GM12878 (cell line): ENCODE results near the gene OTOG. TPM values are rescaled to one million over a fixed set of nuclear protein-coding genes. Genes with fewer than 3 reads are reported as not detected.

ENCODE experiments used
- ATAC-seq: fragments of 200-7000 bp; cut with Tn5 transposase; 3 replicates; pipeline ENCODE4 v1.9.1; 2020; ENCODE audit warnings: mild to moderate bottlenecking, moderate library complexity
- BruUV-seq: library from RNA; stranded (reverse); fragments of 400-500 nt; replicated peaks from 2 replicates; lab custom pipeline; 2021; lab: Mats Ljungman, UMichigan
- CTCF ChIA-PET: fragments of 300-600 bp; sonication (Branson Sonifier 250); formaldehyde crosslinking; extraction: SDS; loops from one replicate; lab custom pipeline; 2021; ENCODE audit warnings: inconsistent platforms; lab: Yijun Ruan, JAX
- POLR2A ChIA-PET: fragments of 350-600 bp; formaldehyde crosslinking; extraction: SDS; loops from one replicate; lab custom pipeline; 2021; ENCODE audit warnings: inconsistent platforms; lab: Charles Lee
- RAD21 ChIA-PET: fragments of 300-600 bp; sonication (Branson Sonifier 250); formaldehyde crosslinking; loops from one replicate; lab custom pipeline; 2023; ENCODE audit warnings: antibody characterized with exemption; ENCODE audit not compliant: unreplicated experiment; lab: Charles Lee
- SMC1A ChIA-PET: fragments of 300-600 bp; sonication (Branson Sonifier 250); formaldehyde crosslinking; loops from one replicate; lab custom pipeline; 2023; ENCODE audit not compliant: unreplicated experiment, uncharacterized antibody; lab: Charles Lee
- DNase-seq: peaks from one replicate; pipeline ENCODE4 v3.0.0-alpha.2; 2011; ENCODE audit warnings: low read depth, low spot score
- FAIRE-seq: peaks from 3 replicates; lab custom pipeline; 2011; peaks lifted over from hg19 to GRCh38; lab: Jason Lieb, UNC
- H2AFZ ChIP-seq: 2 replicates; pipeline ENCODE4 v1.6.0; 2011; ENCODE audit warnings: low read depth, low read length, control low read depth; ENCODE audit not compliant: control insufficient read depth
- H3K27ac ChIP-seq: 2 replicates; pipeline ENCODE4 v1.5.1; 2011; ENCODE audit warnings: control low read depth; ENCODE audit not compliant: control insufficient read depth, insufficient read depth
- H3K27me3 ChIP-seq, 2 experiments: replicated peaks in 1 of 2; 2 replicates each; pipeline versions ENCODE4 v1.6.0 to v1.6.1; 2011; ENCODE audit warnings: low read length in 1 of 2; ENCODE audit not compliant: control insufficient read depth in 2 of 2, insufficient read depth in 2 of 2
- H3K36me3 ChIP-seq, 2 experiments: 2 replicates each; pipeline ENCODE4 v1.5.1; 2011; ENCODE audit warnings: low read length in 1 of 2; ENCODE audit not compliant: control insufficient read depth in 2 of 2, insufficient read depth in 2 of 2
- H3K4me1 ChIP-seq: 2 replicates; pipeline ENCODE4 v1.6.1; 2011; ENCODE audit warnings: mild to moderate bottlenecking, low read length, moderate library complexity, mixed read lengths; ENCODE audit not compliant: control insufficient read depth, insufficient read depth
- H3K4me2 ChIP-seq: 2 replicates; pipeline ENCODE4 v1.6.0; 2011; ENCODE audit warnings: control low read depth; ENCODE audit not compliant: control insufficient read depth, insufficient read depth
- H3K4me3 ChIP-seq: fragments of 200-600 bp; sonication (generic); 2 replicates; pipeline ENCODE4 v1.5.1; 2016
- H3K79me2 ChIP-seq: 2 replicates; pipeline ENCODE4 v1.6.0; 2011; ENCODE audit warnings: low read length; ENCODE audit not compliant: control insufficient read depth, insufficient read depth
- H3K9ac ChIP-seq: 2 replicates; pipeline ENCODE4 v1.8.0; 2011; ENCODE audit warnings: low read length, control low read depth, mixed read lengths; ENCODE audit not compliant: control insufficient read depth, insufficient read depth
- H3K9me3 ChIP-seq: replicated peaks from 3 replicates; pipeline ENCODE4 v1.5.1; 2011; ENCODE audit warnings: mild to moderate bottlenecking, low read length; ENCODE audit not compliant: control insufficient read depth, insufficient read depth
- H4K20me1 ChIP-seq: 2 replicates; pipeline ENCODE4 v1.6.0; 2011; ENCODE audit not compliant: control insufficient read depth, insufficient read depth
- CBFB ChIP-seq: IDR thresholded peaks from 2 replicates; pipeline ENCODE4 v1.6.1; 2016; ENCODE audit warnings: antibody characterized with exemption, low read depth
- DPF2 ChIP-seq: fragments of 450-650 bp; IDR thresholded peaks from 2 replicates; pipeline ENCODE4 v1.6.1; 2017; ENCODE audit warnings: mild to moderate bottlenecking
- EP300 ChIP-seq, 2 experiments: fragments of 150-350 bp in 1 of 2; IDR thresholded peaks; 2 replicates each; pipeline ENCODE4 v1.6.1; 2011 to 2012; ENCODE audit warnings: low read depth in 2 of 2, low read length in 2 of 2, borderline replicate concordance in 1 of 2, improper control_type of control experiment in 1 of 2, inconsistent platforms in 1 of 2; ENCODE audit not compliant: control insufficient read depth in 1 of 2
- IKZF2 ChIP-seq, 2 experiments: fragments of 450-650 bp; IDR thresholded peaks; 2 replicates each; pipeline ENCODE4 v1.6.1; 2017; ENCODE audit warnings: mild to moderate bottlenecking in 2 of 2, moderate library complexity in 2 of 2
- KAT2A ChIP-seq: conservative IDR thresholded peaks from 2 replicates; pipeline ENCODE4 v1.6.1; 2011; ENCODE audit warnings: low read depth, low read length; ENCODE audit not compliant: control insufficient read depth
- KLF5 ChIP-seq: fragments of 450-650 bp; IDR thresholded peaks from 2 replicates; pipeline ENCODE4 v1.6.1; 2014; ENCODE audit warnings: mild to moderate bottlenecking; ENCODE audit not compliant: partially characterized antibody
- NFYA ChIP-seq: IDR thresholded peaks from 2 replicates; pipeline ENCODE4 v1.6.1; 2011; ENCODE audit warnings: low read depth, mild to moderate bottlenecking, low read length, improper control_type of control experiment, borderline replicate concordance
- NR2F1 ChIP-seq: fragments of 450-650 bp; conservative IDR thresholded peaks from 2 replicates; pipeline ENCODE4 v1.6.1; 2017; ENCODE audit warnings: mild to moderate bottlenecking
- POLR2AphosphoS5 ChIP-seq: IDR thresholded peaks from 2 replicates; pipeline ENCODE4 v1.6.1; 2011; ENCODE audit warnings: mild to moderate bottlenecking, low read length, inconsistent platforms
- SMARCA5 ChIP-seq: fragments of 450-650 bp; IDR thresholded peaks from 2 replicates; pipeline ENCODE4 v1.6.1; 2017; ENCODE audit warnings: mild to moderate bottlenecking
- ZBED1 ChIP-seq: IDR thresholded peaks from 2 replicates; pipeline ENCODE4 v1.6.1; 2016; ENCODE audit warnings: borderline replicate concordance
- ZNF217 ChIP-seq: fragments of 450-650 bp; IDR thresholded peaks from 2 replicates; pipeline ENCODE4 v1.6.1; 2017; ENCODE audit warnings: antibody characterized with exemption, mild to moderate bottlenecking
- in situ Hi-C: fragments of 300-500 bp; cut with MboI; formaldehyde crosslinking; loops from 9 replicates; pipeline ENCODE4 v1.14.3; 2018; ENCODE audit warnings: mixed read lengths
- intact Hi-C: fragments of 100-400 bp; cut with micrococcal nuclease; formaldehyde crosslinking; loops from one replicate; pipeline ENCODE4 v1.14.2; 2022; ENCODE audit not compliant: unreplicated experiment
- polyA plus RNA-seq, 11 experiments: library from polyadenylated mRNA; depleted of rRNA in 4 of 11; unstranded in 6 of 11; stranded (reverse) in 5 of 11; fragments of >200 nt; fragmentation: Nextera tagmentation in 4 of 11; fragmentation: Illumina TruSeq in 1 of 11; extraction: Ambion mirVana in 4 of 11; extraction: Trizol in 1 of 11; gene quantifications; 1 replicate in 1 of 11; 2 replicates in 10 of 11; pipeline versions ENCODE4 v1.2.1 to v1.2.3, GENCODE V29; 2011 to 2016; ENCODE audit warnings: inconsistent platforms in 2 of 11, missing spikeins in 2 of 11, low read depth in 1 of 11
- total RNA-seq, 4 experiments: library from RNA; depleted of rRNA in 3 of 4; stranded (reverse); fragments of >200 nt in 3 of 4; fragmentation: Illumina TruSeq in 1 of 4; extraction: Trizol in 1 of 4; gene quantifications; 2 replicates each; pipeline versions ENCODE4 v1.2.1 to v1.2.3, GENCODE V29; 2013 to 2021
- TF ChIP-seq, protein P1 (sequence below): IDR thresholded peaks from 2 replicates; pipeline ENCODE4 v1.6.1; 2012; ENCODE audit warnings: low read depth, low read length, improper control_type of control experiment
- TF ChIP-seq, protein P2 (sequence below): IDR thresholded peaks from 2 replicates; pipeline ENCODE4 v1.6.1; 2012; ENCODE audit warnings: improper control_type of control experiment, low read depth, low read length; ENCODE audit not compliant: insufficient replicate concordance
- TF ChIP-seq, protein P3 (sequence below): fragments of 450-650 bp; IDR thresholded peaks from 2 replicates; pipeline ENCODE4 v1.6.1; 2017; ENCODE audit warnings: mild to moderate bottlenecking, moderate library complexity

Gene OTOG
- total and polyA plus RNA-seq, 10 of the 15 experiments (the other 5 are each of a cell fraction or from before 2014, with no cell fraction given): not detected

DNA sequence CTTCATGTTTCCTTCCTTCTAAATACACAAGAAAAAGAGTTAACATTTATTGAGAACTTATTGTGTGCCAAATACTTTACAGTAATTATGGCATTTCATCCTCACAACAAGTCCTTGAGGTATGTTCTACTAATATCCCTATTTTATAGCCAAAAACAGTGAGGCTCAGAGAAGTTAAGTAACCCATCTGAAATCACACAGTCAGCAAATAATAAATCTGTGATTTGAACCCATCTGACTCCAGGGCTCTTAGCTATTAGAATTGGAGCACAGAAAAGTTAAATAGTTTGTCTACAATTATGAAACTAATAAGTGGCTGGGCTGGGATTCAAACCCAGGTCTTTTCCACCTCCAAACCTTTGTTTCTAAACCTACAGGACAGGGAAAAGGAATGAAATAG lies 135.8 kb downstream of the OTOG start:
- ChIA-PET POLR2A (no interaction called here), RAD21 (no interaction called here), CTCF (no interaction called here), SMC1A (no interaction called here)
- DNase-seq (no peak), FAIRE-seq (no peak), ATAC-seq (no peak)
- Histone ChIP-seq H3K4me1 (no peaks in the 10 kb centered on the region), H3K4me3 (no peak overlapping the region), H2AFZ (no peak overlapping the region), H3K79me2 (no peaks in the 10 kb centered on the region), H3K4me2 (no peak overlapping the region), H3K27me3 (peaks cover 0 to 5% of the 10 kb centered on the region in 2 experiments), H4K20me1 (no peaks in the 10 kb centered on the region), H3K36me3 (no peaks in the 10 kb centered on the region), H3K27ac (no peak overlapping the region), H3K9me3 (no peaks in the 10 kb centered on the region), H3K9ac (no peak overlapping the region)
- BruUV-seq: no TSS peak
- in situ Hi-C loops: no loop called here
- intact Hi-C loops: no loop called here
- TF ChIP-seq ZNF217 (no peak), NFYA (no peak), SMARCA5 (no peak), NR2F1 (no peak), EP300 (IDR thresholded peaks at IDR 0.05; ENCODE audit: borderline replicate concordance in 1 of 2, control insufficient read depth in 1 of 2, low read depth in 2 of 2, low read length in 2 of 2) (no peak), CBFB (no peak), ZBED1 (no peak), KAT2A (no peak), DPF2 (no peak), KLF5 (no peak), IKZF2 (IDR thresholded peaks at IDR 0.05) (no peak), POLR2AphosphoS5 (no peak)
- TF ChIP-seq, protein P1, sequence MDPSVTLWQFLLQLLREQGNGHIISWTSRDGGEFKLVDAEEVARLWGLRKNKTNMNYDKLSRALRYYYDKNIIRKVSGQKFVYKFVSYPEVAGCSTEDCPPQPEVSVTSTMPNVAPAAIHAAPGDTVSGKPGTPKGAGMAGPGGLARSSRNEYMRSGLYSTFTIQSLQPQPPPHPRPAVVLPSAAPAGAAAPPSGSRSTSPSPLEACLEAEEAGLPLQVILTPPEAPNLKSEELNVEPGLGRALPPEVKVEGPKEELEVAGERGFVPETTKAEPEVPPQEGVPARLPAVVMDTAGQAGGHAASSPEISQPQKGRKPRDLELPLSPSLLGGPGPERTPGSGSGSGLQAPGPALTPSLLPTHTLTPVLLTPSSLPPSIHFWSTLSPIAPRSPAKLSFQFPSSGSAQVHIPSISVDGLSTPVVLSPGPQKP: no peak
- TF ChIP-seq, protein P2, sequence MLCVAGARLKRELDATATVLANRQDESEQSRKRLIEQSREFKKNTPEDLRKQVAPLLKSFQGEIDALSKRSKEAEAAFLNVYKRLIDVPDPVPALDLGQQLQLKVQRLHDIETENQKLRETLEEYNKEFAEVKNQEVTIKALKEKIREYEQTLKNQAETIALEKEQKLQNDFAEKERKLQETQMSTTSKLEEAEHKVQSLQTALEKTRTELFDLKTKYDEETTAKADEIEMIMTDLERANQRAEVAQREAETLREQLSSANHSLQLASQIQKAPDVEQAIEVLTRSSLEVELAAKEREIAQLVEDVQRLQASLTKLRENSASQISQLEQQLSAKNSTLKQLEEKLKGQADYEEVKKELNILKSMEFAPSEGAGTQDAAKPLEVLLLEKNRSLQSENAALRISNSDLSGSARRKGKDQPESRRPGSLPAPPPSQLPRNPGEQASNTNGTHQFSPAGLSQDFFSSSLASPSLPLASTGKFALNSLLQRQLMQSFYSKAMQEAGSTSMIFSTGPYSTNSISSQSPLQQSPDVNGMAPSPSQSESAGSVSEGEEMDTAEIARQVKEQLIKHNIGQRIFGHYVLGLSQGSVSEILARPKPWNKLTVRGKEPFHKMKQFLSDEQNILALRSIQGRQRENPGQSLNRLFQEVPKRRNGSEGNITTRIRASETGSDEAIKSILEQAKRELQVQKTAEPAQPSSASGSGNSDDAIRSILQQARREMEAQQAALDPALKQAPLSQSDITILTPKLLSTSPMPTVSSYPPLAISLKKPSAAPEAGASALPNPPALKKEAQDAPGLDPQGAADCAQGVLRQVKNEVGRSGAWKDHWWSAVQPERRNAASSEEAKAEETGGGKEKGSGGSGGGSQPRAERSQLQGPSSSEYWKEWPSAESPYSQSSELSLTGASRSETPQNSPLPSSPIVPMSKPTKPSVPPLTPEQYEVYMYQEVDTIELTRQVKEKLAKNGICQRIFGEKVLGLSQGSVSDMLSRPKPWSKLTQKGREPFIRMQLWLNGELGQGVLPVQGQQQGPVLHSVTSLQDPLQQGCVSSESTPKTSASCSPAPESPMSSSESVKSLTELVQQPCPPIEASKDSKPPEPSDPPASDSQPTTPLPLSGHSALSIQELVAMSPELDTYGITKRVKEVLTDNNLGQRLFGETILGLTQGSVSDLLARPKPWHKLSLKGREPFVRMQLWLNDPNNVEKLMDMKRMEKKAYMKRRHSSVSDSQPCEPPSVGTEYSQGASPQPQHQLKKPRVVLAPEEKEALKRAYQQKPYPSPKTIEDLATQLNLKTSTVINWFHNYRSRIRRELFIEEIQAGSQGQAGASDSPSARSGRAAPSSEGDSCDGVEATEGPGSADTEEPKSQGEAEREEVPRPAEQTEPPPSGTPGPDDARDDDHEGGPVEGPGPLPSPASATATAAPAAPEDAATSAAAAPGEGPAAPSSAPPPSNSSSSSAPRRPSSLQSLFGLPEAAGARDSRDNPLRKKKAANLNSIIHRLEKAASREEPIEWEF: no peak
- TF ChIP-seq, protein P3, sequence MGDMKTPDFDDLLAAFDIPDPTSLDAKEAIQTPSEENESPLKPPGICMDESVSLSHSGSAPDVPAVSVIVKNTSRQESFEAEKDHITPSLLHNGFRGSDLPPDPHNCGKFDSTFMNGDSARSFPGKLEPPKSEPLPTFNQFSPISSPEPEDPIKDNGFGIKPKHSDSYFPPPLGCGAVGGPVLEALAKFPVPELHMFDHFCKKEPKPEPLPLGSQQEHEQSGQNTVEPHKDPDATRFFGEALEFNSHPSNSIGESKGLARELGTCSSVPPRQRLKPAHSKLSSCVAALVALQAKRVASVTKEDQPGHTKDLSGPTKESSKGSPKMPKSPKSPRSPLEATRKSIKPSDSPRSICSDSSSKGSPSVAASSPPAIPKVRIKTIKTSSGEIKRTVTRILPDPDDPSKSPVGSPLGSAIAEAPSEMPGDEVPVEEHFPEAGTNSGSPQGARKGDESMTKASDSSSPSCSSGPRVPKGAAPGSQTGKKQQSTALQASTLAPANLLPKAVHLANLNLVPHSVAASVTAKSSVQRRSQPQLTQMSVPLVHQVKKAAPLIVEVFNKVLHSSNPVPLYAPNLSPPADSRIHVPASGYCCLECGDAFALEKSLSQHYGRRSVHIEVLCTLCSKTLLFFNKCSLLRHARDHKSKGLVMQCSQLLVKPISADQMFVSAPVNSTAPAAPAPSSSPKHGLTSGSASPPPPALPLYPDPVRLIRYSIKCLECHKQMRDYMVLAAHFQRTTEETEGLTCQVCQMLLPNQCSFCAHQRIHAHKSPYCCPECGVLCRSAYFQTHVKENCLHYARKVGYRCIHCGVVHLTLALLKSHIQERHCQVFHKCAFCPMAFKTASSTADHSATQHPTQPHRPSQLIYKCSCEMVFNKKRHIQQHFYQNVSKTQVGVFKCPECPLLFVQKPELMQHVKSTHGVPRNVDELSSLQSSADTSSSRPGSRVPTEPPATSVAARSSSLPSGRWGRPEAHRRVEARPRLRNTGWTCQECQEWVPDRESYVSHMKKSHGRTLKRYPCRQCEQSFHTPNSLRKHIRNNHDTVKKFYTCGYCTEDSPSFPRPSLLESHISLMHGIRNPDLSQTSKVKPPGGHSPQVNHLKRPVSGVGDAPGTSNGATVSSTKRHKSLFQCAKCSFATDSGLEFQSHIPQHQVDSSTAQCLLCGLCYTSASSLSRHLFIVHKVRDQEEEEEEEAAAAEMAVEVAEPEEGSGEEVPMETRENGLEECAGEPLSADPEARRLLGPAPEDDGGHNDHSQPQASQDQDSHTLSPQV: no peak
